Measurements from ENCODE around the gene FAM219B. TPM values are rescaled to one million over a fixed set of nuclear protein-coding genes. Genes with fewer than 3 reads are reported as not detected.

Gene FAM219B
- total and polyA plus RNA-seq, 2 of the 4 experiments (the other 2 are of a cell fraction) = 24.9 to 48.7 TPM

DNA sequence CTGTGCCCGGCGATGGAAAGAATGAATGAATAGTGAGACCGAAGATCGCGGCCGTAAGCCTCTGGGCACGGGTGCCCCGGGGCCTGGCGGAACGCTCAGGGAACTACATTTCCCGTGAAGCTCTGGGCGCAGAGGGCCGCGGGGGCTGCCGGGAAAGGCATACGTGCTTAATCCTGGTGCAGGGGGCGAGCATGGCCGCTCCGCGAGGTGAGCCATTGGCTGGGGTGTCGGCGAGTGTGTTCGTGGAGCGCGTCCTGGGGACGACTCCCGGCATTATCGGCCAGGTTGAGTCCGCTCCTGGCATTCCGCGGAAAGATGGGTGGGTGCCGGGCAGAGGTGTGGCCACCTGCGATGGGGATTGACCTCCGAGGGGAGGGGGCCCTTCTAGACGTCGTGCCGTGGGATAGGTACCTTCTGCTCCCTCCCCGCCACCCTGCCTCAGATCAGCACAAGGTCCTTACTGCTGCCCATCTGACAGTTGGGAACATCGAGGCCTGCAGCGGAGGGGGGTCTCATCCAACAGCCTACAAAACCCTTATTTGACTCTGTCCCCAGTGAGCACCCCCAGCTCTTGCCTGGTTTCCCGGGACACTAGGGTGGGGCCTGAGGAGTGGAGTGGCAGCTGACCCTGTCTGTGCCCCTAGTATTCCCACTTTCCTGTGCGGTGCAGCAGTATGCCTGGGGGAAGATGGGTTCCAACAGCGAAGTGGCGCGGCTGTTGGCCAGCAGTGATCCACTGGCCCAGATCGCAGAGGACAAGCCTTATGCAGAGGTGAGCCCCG, 16.6 kb downstream of the FAM219B start, which contains the start of gene MPI:
TSS of gene MPI (plus strand) at position 160 of the 782 bp plus-strand sequence. CDS start at position 192, 32 bp downstream.
- H4K8ac ChIP-seq (ENCODE audit: low read depth in 2 of 2, low read length in 2 of 2) = peak within 1 kb of the TSS; percentile 86 to 99
- peak within 1 kb of the TSS; percentile 84 for H3K27ac ChIP-seq (ENCODE audit: insufficient read depth, low read length)
- peak within 1 kb of the TSS; percentile 99 for H2AFZ ChIP-seq (replicated peaks; ENCODE audit: low read length, poor library complexity)
- H3K4ac ChIP-seq (ENCODE audit: low read depth, low read length) = peak within 1 kb of the TSS; percentile 93
- peak within 1 kb of the TSS; percentile 85; the same call in 1 of the 2 replicates for H2BK120ac ChIP-seq (ENCODE audit: low read depth, low read length)
- peak within 1 kb of the TSS; percentile 77 for H2BK5ac ChIP-seq (ENCODE audit: low read depth, low read length, poor library complexity, severe bottlenecking)
- H3K79me1 ChIP-seq (ENCODE audit: low read depth in 1 of 2, low read length in 2 of 2) = peaks cover 16 to 32% of the 10 kb centered on the region in 2 experiments; a peak in 3 of 4 replicates
- peaks cover 16% of the 10 kb centered on the region for H3K9me1 ChIP-seq (ENCODE audit: insufficient read depth, low read length)
- H2AK9ac ChIP-seq (replicated peaks; ENCODE audit: low read depth, low read length, poor library complexity) = peak within 1 kb of the TSS; percentile 98
- no TSS peak for BruUV-seq (replicated peaks)
- H3K9me3 ChIP-seq (ENCODE audit: control insufficient read depth, insufficient read depth, low read length) = no peaks in the 10 kb centered on the region
- ChIA-PET POLR2A (ENCODE audit: unreplicated experiment) (no interaction called here), CTCF (interaction anchor here (1.9 kb wide), 1 partner anchor 12 kb away, joined by 7 read pairs; no protein-coding TSS in a partner anchor)
- H2BK15ac ChIP-seq (ENCODE audit: low read depth, low read length) = peak within 1 kb of the TSS; percentile 77; the same call in 2 of the 3 replicates
- peak within 1 kb of the TSS; percentile 95 for H3K9ac ChIP-seq (ENCODE audit: low read depth, low read length)
- intact Hi-C loops (cut with micrococcal nuclease) (loop anchor here (1.0 to 5.0 kb wide), 2 partner anchors 13 to 48 kb away; partner anchors contain the start of gene ULK3), dilution Hi-C loops (cut with HindIII; ENCODE audit: low sequenced_read_pairs, unreplicated experiment) (no loop called here), in situ Hi-C loops (cut with MboI; ENCODE audit: low sequenced_read_pairs) (no loop called here)
- peaks cover 22% of the 10 kb centered on the region for H3K36me3 ChIP-seq (ENCODE audit: control insufficient read depth, insufficient read depth, low read length)
- peak within 1 kb of the TSS; percentile 85 for H3K56ac ChIP-seq (ENCODE audit: extremely low read depth, insufficient read depth, low read length)
- peak within 1 kb of the TSS; percentile 30; the same call in 1 of the 2 replicates for H3K18ac ChIP-seq (ENCODE audit: low read depth, low read length)
- H3K4me2 ChIP-seq (ENCODE audit: low read depth, low read length) = peak within 1 kb of the TSS; percentile 98
- H2BK20ac ChIP-seq (ENCODE audit: low read depth, low read length) = peak within 1 kb of the TSS; percentile 64; the same call in 1 of the 2 replicates
- peak; percentile 83 for TF ChIP-seq POLR2A (IDR thresholded peaks at IDR 0.05; ENCODE audit: low read depth, low read length)
- no peak for TF ChIP-seq CHD1 (IDR thresholded peaks at IDR 0.05; ENCODE audit: low read depth, low read length)
- TF ChIP-seq MXI1 (IDR thresholded peaks at IDR 0.05; ENCODE audit: borderline replicate concordance, low read depth, low read length) = peak; percentile 89; the same call in 1 of the 2 replicates
- TF ChIP-seq BHLHE40 (IDR thresholded peaks at IDR 0.05; ENCODE audit: low read depth, low read length) = peak; percentile 41; the same call in 1 of the 2 replicates
- peak; percentile 85 for TF ChIP-seq MAZ (IDR thresholded peaks at IDR 0.05; ENCODE audit: borderline replicate concordance, low read depth, low read length)
- peak within 1 kb of the TSS; percentile 83 for H4K5ac ChIP-seq (ENCODE audit: low read depth, low read length)
- peak within 1 kb of the TSS; percentile 98 for H2AK5ac ChIP-seq (ENCODE audit: low read depth, low read length)
- WGBS, 2 experiments (ENCODE audit: extremely low coverage in 2 of 2, insufficient read length in 1 of 2) = 10% methylated on average over 10 of the region's 47 CpGs; no CpG with 5 or more reads in 1 of the 2 experiments
- peak within 1 kb of the TSS; percentile 94 for H3K23ac ChIP-seq (ENCODE audit: low read depth, low read length)
- H3K4me1 ChIP-seq (ENCODE audit: control insufficient read depth, insufficient read depth, low read length) = peaks cover 9% of the 10 kb centered on the region
- no peaks in the 10 kb centered on the region for H4K20me1 ChIP-seq (ENCODE audit: insufficient read depth, low read length)
- H3K27me3 ChIP-seq (ENCODE audit: control insufficient read depth, insufficient read depth, low read length) = no peaks in the 10 kb centered on the region
- ATAC-seq (ENCODE audit: low read depth) (peak; percentile 99), DNase-seq (peak; percentile 68)
- H3K4me3 ChIP-seq (ENCODE audit: insufficient read depth, low read depth, low read length) = peak within 1 kb of the TSS; percentile 73
- H3K14ac ChIP-seq (replicated peaks; ENCODE audit: low read depth, low read length) = peak within 1 kb of the TSS; percentile 97
- peak within 1 kb of the TSS; percentile 92 for H4K91ac ChIP-seq (ENCODE audit: insufficient read depth, low read depth, low read length)
